ENCODE measurements around the gene CELA3A. TPM values are rescaled to one million over a fixed set of nuclear protein-coding genes. Genes with fewer than 3 reads are reported as not detected.

CELA3A gene
- total and polyA plus RNA-seq, 4 donors: 0.06 to 0.23 TPM; not detected in 2

Small RNAs within 50 kb of the gene (small RNA-seq; reads per million reads assigned to genes)
- gene RN7SL186P: not detected
- gene RN7SL386P: not detected
- not detected for gene RNU6-1022P
- not detected for gene RNU6-776P

Other genes starting within 250 kb of the CELA3A start
- gene USP48, start 218.5 kb upstream of the CELA3A start, total RNA-seq: 10 to 100 TPM; 30.5 to 34.9 TPM
- 10 to 100 TPM in 1 of 2 donors, 1 to 10 TPM in 1; 7.8 to 15.8 TPM for gene USP48, start 218.5 kb upstream of the CELA3A start, polyA plus RNA-seq
- gene LDLRAD2, start 189.4 kb upstream of the CELA3A start, total RNA-seq: under 1 TPM in 1 of 2 donors, not detected in 1; 0.23 TPM
- 1 to 10 TPM in 1 of 2 donors, under 1 TPM in 1; 0.12 to 2.7 TPM for gene LDLRAD2, start 189.4 kb upstream of the CELA3A start, polyA plus RNA-seq
- 10 to 100 TPM; 26.8 to 43.9 TPM for gene HSPG2, start 64.3 kb upstream of the CELA3A start, total RNA-seq
- 10 to 100 TPM in 1 of 2 donors, 1 to 10 TPM in 1; 5.6 to 21.0 TPM for gene HSPG2, start 64.3 kb upstream of the CELA3A start, polyA plus RNA-seq
- gene CELA3B, start 24.6 kb upstream of the CELA3A start, total RNA-seq: not detected
- not detected for gene CELA3B, start 24.6 kb upstream of the CELA3A start, polyA plus RNA-seq
- gene CDC42, start 51.1 kb downstream of the CELA3A start, total RNA-seq: 100 to 1,000 TPM in 1 of 2 donors, 10 to 100 TPM in 1; 68.4 to 140 TPM
- 10 to 100 TPM; 40.3 to 69.6 TPM for gene CDC42, start 51.1 kb downstream of the CELA3A start, polyA plus RNA-seq
- gene WNT4, start 141.4 kb downstream of the CELA3A start, total RNA-seq: under 1 TPM in 1 of 2 donors, not detected in 1; under 0.01 TPM
- gene WNT4, start 141.4 kb downstream of the CELA3A start, polyA plus RNA-seq: under 1 TPM in 1 of 2 donors, not detected in 1; 0.09 TPM

Data from liver (tissue), 5 donors.